Mesothelial cell of epicardium (in vitro differentiated cells): Measurements from ENCODE around the gene VEPH1. TPM values are rescaled to one million over a fixed set of nuclear protein-coding genes. Genes with fewer than 3 reads are reported as not detected.

Source experiments
- DNase-seq, 2 experiments: peaks; one replicate each; pipeline ENCODE4 v3.0.0; 2021; ENCODE audit warnings: low spot score in 2 of 2; ENCODE audit not compliant: unreplicated experiment in 2 of 2
- H3K27ac Mint-ChIP-seq: 2 replicates; pipeline ENCODE4 v1.8.0; 2021; ENCODE audit warnings: mixed read lengths
- H3K27me3 Mint-ChIP-seq: 2 replicates; pipeline ENCODE4 v1.8.0; 2021; ENCODE audit warnings: low read depth, mixed read lengths
- H3K36me3 Mint-ChIP-seq: 2 replicates; pipeline ENCODE4 v1.8.0; 2021; ENCODE audit warnings: mixed read lengths
- H3K4me1 Mint-ChIP-seq: 2 replicates; pipeline ENCODE4 v1.8.0; 2021; ENCODE audit warnings: mixed read lengths
- H3K4me3 Mint-ChIP-seq: 2 replicates; pipeline ENCODE4 v1.8.0; 2021; ENCODE audit warnings: mild to moderate bottlenecking, moderate library complexity, mixed read lengths
- H3K9me3 Mint-ChIP-seq: 2 replicates; pipeline ENCODE4 v1.8.0; 2021; ENCODE audit warnings: mixed read lengths
- total RNA-seq: library from RNA; stranded (reverse); gene quantifications from 3 replicates; pipeline ENCODE4 v1.2.1, GENCODE V29; 2021
- TF ChIP-seq, protein P1 (sequence below): fragments of 200-600 bp; sonication (generic); IDR thresholded peaks from one replicate; pipeline ENCODE4 v1.5.0; 2021; ENCODE audit warnings: antibody characterized with exemption; ENCODE audit not compliant: unreplicated experiment

VEPH1 gene
- total RNA-seq, 1 donor from 2014 or later, result 10.2 TPM

DNA sequence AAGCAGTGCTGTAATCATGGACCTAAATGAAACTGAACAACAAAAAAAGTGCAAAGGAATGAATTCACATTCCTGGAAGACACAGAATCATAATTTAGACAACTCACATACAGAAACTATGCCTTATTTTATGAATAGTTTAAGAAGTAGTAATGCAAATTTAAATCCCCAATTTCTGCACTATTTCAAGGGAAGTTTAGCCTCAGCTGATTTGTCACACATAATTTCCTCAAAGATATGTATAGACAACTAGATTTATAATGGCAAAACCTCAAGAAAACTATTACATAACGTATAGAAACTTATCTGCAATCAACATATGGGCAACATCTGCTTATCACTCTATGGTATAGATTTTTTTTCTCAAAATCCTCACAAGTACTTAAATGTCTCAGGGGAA lies 74.4 kb downstream of the VEPH1 start:
- Mint-ChIP-seq H3K27ac (peak overlapping the region; percentile 31), H3K27me3 (peaks cover 12% of the 10 kb centered on the region), H3K9me3 (peaks cover 9% of the 10 kb centered on the region), H3K4me3 (no peak overlapping the region), H3K4me1 (peaks cover 8% of the 10 kb centered on the region), H3K36me3 (peaks cover 8% of the 10 kb centered on the region)
- TF ChIP-seq, protein P1, sequence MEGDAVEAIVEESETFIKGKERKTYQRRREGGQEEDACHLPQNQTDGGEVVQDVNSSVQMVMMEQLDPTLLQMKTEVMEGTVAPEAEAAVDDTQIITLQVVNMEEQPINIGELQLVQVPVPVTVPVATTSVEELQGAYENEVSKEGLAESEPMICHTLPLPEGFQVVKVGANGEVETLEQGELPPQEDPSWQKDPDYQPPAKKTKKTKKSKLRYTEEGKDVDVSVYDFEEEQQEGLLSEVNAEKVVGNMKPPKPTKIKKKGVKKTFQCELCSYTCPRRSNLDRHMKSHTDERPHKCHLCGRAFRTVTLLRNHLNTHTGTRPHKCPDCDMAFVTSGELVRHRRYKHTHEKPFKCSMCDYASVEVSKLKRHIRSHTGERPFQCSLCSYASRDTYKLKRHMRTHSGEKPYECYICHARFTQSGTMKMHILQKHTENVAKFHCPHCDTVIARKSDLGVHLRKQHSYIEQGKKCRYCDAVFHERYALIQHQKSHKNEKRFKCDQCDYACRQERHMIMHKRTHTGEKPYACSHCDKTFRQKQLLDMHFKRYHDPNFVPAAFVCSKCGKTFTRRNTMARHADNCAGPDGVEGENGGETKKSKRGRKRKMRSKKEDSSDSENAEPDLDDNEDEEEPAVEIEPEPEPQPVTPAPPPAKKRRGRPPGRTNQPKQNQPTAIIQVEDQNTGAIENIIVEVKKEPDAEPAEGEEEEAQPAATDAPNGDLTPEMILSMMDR, result no peak
- no peak for DNase-seq

GRCh38 chr3:157427901-157428300 lies 75.3 kb downstream of the VEPH1 start:
- DNase-seq, result no peak
- Mint-ChIP-seq H3K27ac (no peak overlapping the region), H3K9me3 (peaks cover 13% of the 10 kb centered on the region), H3K4me1 (peaks cover 8% of the 10 kb centered on the region), H3K36me3 (peaks cover 8% of the 10 kb centered on the region), H3K4me3 (no peak overlapping the region), H3K27me3 (peaks cover 3% of the 10 kb centered on the region)
- TF ChIP-seq, protein P1, result no peak

- Mint-ChIP-seq H3K4me1 (no peaks in the 10 kb centered on the region), H3K27ac (no peak overlapping the region), H3K27me3 (peaks cover 4% of the 10 kb centered on the region), H3K36me3 (peaks cover 8% of the 10 kb centered on the region), H3K4me3 (no peak overlapping the region), H3K9me3 (peaks cover 13% of the 10 kb centered on the region)
- TF ChIP-seq, protein P1, result no peak
- no peak for DNase-seq
Observed at GRCh38 chr3:157423337-157423736, 79.9 kb downstream of the VEPH1 start.

- TF ChIP-seq, protein P1, result no peak
- H3K27ac Mint-ChIP-seq, result no peak overlapping the region
- peaks cover 11% of the 10 kb centered on the region for H3K4me1 Mint-ChIP-seq
- peaks cover 5% of the 10 kb centered on the region for H3K36me3 Mint-ChIP-seq
- DNase-seq, result no peak
- H3K27me3 Mint-ChIP-seq, result peaks cover 4% of the 10 kb centered on the region
- H3K4me3 Mint-ChIP-seq, result no peak overlapping the region
- H3K9me3 Mint-ChIP-seq, result peaks cover 13% of the 10 kb centered on the region
Observed at GRCh38 chr3:157420606-157421130, 82.5 kb downstream of the VEPH1 start.

DNA sequence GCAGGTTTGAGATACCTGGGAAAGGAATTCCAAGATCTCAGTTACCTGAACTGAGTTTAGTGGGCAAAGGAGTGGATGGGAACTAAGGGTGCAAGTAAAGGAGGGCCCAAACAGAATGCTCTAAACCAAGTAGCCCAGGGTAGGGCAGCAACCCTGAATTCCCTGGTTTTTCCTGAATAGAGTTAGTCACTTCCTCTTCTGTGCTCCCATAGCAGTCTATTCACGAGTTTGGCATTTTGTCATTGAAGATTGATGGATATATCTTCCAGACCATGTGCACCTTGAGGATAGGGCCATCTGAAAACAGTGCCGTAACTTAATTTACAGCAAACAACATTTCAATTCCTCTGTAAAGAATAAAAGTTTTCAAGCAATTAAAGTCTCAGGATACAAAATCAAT lies 85.1 kb downstream of the VEPH1 start:
- Mint-ChIP-seq H3K27ac (no peak overlapping the region), H3K4me3 (no peak overlapping the region), H3K9me3 (no peaks in the 10 kb centered on the region), H3K27me3 (peaks cover 4% of the 10 kb centered on the region), H3K36me3 (no peaks in the 10 kb centered on the region), H3K4me1 (peaks cover 11% of the 10 kb centered on the region)
- no peak for DNase-seq
- TF ChIP-seq, protein P1, result no peak

GRCh38 chr3:157417247-157417646 lies 86.0 kb downstream of the VEPH1 start:
- no peak overlapping the region for H3K4me3 Mint-ChIP-seq
- H3K27me3 Mint-ChIP-seq, result peaks cover 2% of the 10 kb centered on the region
- H3K36me3 Mint-ChIP-seq, result no peaks in the 10 kb centered on the region
- H3K27ac Mint-ChIP-seq, result no peak overlapping the region
- TF ChIP-seq, protein P1, result no peak
- no peak for DNase-seq
- H3K4me1 Mint-ChIP-seq, result peaks cover 11% of the 10 kb centered on the region
- no peaks in the 10 kb centered on the region for H3K9me3 Mint-ChIP-seq
